ENCODE results near the gene TMEFF2.

- TF ChIP-seq, protein P1, sequence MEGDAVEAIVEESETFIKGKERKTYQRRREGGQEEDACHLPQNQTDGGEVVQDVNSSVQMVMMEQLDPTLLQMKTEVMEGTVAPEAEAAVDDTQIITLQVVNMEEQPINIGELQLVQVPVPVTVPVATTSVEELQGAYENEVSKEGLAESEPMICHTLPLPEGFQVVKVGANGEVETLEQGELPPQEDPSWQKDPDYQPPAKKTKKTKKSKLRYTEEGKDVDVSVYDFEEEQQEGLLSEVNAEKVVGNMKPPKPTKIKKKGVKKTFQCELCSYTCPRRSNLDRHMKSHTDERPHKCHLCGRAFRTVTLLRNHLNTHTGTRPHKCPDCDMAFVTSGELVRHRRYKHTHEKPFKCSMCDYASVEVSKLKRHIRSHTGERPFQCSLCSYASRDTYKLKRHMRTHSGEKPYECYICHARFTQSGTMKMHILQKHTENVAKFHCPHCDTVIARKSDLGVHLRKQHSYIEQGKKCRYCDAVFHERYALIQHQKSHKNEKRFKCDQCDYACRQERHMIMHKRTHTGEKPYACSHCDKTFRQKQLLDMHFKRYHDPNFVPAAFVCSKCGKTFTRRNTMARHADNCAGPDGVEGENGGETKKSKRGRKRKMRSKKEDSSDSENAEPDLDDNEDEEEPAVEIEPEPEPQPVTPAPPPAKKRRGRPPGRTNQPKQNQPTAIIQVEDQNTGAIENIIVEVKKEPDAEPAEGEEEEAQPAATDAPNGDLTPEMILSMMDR (conservative IDR thresholded peaks at IDR 0.05; ENCODE audit: low read depth, low read length), result no peak
- no peak for TF ChIP-seq RAD21 (IDR thresholded peaks at IDR 0.05; ENCODE audit: low read length)
These were observed 217.0 kb downstream of the TMEFF2 start for GRCh38 chr2:191977754-191978153.

All from IMR-90 (cell line).